GM21528 (cell line): Measurements from ENCODE around the gene FAT1.

ENCODE experiments used
- ATAC-seq: cut with Tn5 transposase; IDR thresholded peaks from one replicate; pipeline ENCODE4 v1.9.1; 2021; ENCODE audit warnings: mild to moderate bottlenecking, moderate library complexity; ENCODE audit not compliant: unreplicated experiment, low FRiP score

The FAT1 gene

DNA sequence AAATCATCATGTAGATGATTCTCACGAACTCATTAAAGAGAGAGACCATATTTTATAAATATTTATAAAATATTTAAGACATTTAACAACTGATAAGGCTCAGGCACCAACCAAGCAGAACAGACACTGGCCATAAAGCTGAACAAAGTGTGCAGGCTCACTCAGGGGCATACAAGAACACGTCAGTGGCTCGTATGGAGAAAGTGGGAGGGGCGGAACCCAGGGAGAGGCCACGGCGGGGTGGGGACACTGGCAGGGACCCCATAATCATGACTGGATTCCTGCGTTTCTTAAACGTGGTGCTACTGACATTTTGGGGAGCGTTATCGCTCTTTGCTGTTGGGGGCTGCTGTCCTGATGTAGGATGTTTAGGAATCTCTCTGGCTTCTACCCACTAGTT lies 31.3 kb upstream of the FAT1 start:
- ATAC-seq = no peak

DNA sequence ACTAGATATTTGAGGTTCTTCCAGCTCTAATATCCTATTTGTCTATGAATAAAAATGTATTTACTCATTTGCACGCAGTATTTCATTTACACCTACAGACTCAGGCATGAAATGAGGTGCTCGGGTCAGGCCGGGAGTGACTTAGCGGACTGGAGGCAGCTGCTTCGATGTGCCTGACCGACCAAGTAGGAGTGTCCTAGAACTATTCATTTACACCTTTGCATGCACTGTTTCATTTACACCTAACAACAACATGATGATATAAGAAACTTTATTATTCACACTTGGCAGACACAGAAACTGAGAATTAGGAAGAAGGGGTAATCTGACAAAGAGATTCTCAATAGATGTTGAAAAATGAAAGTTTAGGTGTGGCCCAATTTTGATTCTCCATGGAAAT lies 28.7 kb upstream of the FAT1 start:
- ATAC-seq = no peak

DNA sequence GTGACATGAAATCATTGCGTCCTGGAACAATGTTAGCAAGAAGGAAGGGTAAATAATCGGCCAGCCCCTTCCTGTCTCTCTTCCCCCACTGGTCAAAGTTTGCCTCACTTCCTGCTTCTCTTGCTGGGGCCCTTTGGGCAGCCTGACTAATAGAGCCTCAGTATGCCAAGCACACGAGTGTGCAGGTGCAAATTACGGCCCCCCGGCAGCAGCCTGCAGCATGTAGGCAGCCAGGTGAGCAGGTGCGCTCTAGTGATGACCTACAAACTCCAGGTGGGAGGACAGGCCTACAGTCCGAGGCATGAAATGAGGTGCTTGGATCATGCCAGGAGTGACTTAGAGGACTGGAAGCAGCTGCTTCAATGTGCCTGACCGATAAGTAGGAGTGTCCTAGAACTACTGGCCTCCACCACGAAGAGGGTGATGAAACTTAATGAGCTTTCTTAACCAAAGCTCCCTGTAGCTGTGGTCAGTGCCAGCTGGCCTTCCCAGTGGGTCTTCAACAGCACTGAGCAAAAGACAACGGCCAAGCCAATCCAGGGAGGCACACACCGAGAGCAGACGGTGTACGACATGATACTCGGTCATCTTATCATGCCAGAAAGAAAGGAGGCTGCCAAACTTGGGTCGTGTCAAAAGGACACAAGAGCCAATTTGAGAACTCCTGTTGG lies 26.1 kb upstream of the FAT1 start:
- ATAC-seq = no peak

DNA sequence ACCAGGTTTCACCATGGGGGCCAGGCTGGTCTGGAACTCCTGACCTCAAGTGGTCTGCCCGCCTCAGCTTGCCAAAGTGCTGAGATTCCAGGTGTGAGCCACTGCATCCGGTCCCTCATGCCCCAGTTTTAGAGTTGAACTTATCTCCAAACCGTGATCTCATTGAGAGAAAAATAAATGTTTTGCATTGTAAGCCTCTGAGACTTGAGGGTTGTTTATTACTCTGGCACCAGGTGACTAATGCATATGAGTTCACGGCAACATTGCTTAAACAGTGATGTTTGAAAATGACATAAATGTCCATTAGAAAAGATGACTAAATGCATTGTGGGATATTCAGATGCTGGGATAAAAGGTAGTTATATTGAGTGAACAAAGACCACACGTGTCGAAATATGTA lies 22.9 kb upstream of the FAT1 start:
- ATAC-seq = no peak

DNA sequence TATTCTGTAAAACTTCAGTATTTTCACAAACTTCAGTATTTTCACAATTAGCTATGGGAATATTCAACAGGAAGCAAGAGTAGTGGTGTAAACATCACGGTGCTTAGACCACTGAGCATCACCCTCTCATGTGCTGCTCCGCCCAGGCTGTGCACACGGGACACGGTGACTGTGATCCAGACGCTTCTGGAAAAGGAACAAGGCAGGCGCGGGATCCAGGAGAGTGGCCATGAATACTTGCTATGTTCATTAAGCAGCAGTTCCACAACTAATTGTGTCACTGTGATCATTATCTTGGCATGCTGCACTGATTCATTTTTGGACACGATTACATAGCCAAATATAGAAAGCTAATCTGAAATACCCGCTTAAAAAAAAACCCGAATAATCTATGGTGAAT lies 19.6 kb upstream of the FAT1 start:
- ATAC-seq = no peak

DNA sequence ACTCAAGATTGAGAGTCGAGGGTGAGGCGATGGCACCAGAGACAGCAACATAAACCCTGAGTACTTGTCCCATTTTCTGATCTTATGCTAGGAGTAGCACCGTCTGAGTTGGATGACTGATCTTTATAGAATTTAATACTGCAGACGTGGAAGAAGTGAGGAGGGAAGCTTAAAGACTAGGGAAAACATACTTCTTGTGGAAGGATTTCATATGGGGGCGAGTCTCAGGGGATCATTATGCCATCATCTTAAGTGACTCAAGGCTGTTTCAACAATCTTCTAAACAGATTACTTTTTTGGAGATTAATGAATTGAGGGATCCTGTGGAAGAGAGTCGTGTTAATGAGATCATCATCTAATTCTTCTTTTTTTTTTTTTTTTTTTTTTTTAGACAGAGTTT lies 17.2 kb upstream of the FAT1 start:
- ATAC-seq = no peak

DNA sequence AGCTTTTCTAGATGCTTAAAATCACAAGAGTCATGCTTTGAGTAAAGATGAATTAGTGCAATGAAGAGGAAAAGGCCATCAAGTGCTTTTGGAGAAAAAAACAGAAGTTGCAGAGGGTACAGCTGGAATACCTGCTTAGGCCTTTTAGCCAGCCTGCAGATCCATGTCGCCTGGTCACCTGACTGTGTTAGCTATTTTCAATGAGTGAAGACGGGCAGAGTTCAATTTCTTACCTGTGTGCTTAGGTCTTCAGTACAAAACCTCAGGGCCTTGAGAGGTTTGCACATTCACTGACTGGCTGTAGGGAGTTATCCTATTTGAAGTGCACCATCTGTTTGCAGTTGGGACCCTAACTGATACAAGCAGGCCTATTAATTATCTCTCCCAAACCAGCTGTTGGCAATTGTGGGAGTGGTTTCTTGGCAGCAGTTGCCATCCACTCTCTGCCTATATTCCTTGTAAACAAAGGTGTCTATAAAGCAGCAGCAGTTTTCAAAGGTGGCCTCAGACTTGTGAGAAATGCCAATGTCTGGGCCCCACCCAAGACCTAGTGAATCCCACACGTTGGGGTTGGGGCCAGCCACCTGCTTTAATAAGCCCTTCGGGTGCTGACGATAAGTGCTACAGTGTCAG lies 16.3 kb upstream of the FAT1 start:
- no peak for ATAC-seq

DNA sequence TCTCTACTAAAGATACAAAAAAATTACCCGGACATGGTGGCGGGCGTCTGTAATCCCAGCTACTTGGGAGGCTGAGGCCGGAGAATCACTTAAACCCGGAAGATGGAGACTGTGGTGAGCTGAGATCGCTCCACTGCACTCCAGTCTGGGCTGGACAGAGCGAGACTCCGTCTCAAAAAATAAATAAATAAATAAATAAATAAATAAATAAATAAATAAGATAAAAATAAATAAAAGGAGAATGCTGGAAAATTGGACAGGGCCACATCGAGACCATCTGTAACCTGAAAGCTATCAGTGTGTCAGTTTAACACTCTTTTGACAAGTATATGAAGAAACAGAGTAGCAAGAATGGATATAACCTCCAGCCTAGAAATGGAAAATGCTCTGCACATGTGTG lies 15.7 kb upstream of the FAT1 start:
- no peak for ATAC-seq

DNA sequence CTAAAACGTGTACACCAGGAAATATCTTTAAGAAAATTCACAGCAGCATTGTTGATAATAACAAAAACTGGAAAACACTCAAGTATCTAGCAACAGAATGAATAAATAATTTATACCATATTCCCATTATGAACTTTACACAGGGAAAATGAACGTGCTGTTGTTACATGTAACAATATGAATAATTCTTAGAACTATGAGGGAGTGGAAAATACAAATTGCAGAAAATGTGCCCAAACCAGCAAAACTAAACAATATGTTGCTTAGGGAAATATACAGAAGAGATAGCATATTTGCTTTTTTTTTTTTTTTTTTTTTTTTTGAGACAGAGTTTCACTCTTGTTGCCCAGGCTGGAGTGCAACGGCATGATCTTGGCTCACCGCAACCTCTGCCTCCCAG lies 14.8 kb upstream of the FAT1 start:
- no peak for ATAC-seq

DNA sequence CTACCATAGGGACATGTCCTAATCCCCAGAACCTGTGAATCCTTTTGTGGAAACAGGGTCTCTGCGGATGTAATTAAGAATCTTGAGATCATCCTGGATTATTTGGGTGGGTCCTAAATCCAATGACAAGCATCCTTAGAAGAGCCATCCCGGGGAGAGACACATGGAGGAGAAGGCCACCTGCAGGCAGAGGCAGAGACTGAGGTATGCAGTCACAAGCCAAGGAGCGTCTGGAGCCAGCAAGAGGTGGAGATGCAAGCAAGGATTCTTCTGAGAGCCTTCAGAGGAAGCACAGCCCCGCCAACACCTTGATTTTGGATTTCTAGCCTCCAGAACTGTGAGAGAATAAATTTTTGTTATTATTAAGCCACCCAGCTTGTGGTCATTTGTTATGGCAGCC lies 13.8 kb upstream of the FAT1 start:
- no peak for ATAC-seq

DNA sequence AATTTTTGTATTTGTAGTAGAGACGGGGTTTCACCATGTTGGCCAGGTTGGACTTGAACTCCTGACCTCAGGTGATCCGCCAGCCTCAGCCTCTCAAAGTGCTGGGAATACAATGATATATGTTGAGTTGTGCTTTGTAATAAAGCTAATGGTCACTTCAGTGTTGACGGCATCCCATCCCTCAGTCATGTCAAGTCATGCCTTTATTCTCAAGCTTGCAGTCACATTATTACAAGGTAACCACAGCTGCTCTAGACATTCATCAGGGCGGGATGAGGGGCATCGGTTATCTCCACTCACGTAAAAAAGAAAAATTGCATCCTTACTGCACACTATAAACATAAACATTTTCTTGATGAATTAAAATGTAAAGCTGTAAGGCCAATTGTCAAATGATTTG lies 12.8 kb upstream of the FAT1 start:
- ATAC-seq = no peak

DNA sequence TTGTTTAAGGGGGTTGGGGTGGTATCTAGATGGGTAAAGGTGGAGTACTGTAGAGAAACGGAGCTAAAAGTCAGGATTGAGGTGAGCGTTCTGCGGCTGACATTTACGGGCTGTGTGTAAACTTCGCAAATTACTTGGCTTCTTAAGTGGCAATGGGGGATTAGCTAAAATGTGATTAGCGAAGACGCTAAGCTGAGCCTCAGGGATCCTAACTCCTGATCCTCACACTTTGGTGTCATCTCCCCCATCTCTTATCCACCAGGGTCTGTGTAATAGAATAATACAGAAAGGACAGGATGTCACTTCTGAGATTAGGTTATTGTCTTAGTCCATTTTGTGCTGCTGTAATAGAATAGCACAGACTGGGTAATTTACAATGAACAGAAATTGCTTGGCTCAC lies 10.6 kb upstream of the FAT1 start:
- no peak for ATAC-seq

DNA sequence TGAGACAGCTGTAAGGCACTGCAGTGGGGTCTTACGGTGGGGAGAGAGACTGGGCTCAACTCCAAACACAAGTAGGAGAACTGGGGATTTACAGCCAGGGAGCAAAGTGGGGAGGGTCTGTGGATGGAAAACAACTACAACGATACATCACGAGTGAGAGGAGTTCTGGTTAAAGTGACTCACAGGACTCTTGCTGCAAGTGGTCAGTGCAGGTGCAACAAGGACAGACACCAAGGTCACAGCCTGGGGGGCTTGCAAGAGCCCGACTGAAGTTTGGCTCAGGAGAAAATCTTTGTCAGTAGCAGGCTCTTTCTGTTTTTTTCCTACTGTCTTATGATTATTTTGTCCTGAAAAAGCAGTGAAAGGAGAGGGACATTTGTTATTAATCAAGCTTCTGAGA lies 10.1 kb upstream of the FAT1 start:
- no peak for ATAC-seq

DNA sequence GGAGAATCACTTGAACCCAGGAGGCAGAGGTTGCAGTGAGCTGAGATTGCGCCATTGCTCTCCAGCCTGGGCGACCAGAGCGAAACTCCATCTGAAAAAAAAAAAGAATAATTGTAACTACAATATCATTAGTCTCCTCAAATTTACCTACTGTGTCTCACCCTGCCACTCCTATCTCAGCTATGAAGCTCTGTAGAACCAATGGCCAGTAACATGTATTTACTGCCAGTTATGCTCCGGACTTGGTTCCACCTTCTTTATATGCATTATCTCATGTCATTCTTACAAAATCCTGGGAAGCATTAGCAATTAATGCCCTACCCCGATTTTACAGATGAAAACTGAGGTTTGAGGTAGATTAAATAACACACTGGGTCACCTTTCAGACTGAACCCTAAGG lies 7.0 kb upstream of the FAT1 start:
- no peak for ATAC-seq

DNA sequence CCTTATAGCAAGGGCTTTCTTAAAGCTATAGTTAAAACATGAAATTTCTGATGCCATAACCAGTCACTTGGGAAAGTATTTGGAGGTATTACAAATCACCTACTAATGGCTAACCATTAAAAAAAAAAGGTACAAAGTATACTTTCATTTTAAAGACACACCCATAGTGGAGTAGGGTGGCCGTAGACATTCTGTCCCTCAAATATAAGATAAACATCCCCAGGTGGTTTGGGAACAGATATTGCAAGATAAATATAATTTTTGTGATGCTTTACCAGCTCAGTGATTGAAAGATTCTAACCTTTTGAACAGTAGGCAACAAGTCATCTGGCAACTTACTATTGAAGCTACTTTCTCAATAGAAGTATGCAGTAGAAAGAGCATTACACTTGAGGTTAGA lies 6.2 kb upstream of the FAT1 start:
- no peak for ATAC-seq

DNA sequence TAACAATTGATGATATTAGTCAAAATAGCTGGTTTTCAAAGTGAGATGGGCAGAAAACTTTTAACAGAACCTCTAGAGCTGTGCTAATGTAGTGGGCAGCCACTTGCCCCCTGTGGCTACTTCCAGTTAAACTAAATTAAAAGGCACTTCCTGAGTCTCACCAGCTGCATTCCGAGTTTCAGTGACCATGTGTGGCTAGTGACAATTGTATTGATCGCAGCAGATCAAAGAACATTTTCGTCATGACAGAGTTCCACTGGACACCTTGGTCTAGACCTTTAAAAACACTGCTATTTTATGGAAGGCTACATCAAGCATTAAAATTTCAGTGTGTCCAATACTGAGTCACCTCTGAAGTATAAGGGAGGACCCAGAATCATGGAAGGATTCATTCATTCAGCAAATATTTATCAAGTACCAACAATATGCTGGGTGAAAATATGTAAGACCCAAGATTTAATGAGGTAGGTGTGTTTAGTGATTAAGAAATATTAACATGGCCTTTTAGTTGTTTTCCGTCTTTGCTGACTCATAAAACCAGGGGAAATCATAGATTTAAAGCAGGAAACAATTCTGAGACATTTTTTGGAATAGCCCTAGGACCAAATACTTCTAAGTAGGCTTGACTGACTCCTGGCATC lies 5.1 kb upstream of the FAT1 start:
- no peak for ATAC-seq

DNA sequence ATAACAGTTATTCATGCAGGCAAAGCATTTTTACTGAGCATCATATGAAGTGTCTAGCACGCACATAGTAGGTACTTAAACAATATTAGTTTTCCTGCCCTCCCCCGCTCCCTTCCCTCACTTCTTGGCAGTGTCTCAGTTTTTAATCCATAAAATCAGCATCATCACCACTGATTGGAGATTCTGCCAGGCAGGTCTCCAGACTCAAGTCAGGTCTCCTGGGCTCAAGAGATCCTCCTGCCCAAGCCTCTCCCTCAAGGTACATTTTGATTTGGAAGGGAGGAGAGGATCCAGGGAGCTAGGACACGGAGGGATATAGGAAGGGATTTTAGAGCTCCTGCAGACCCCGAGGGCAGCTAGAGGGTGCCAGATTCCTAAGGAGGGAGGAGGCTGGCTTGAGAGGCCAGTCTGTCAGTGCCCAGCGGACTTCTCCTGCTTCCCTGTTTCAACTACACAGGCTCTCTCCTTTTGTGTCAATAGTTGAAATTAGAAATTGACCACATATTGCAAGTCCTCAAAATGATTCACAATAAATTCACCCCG lies 4.4 kb upstream of the FAT1 start:
- ATAC-seq = no peak

DNA sequence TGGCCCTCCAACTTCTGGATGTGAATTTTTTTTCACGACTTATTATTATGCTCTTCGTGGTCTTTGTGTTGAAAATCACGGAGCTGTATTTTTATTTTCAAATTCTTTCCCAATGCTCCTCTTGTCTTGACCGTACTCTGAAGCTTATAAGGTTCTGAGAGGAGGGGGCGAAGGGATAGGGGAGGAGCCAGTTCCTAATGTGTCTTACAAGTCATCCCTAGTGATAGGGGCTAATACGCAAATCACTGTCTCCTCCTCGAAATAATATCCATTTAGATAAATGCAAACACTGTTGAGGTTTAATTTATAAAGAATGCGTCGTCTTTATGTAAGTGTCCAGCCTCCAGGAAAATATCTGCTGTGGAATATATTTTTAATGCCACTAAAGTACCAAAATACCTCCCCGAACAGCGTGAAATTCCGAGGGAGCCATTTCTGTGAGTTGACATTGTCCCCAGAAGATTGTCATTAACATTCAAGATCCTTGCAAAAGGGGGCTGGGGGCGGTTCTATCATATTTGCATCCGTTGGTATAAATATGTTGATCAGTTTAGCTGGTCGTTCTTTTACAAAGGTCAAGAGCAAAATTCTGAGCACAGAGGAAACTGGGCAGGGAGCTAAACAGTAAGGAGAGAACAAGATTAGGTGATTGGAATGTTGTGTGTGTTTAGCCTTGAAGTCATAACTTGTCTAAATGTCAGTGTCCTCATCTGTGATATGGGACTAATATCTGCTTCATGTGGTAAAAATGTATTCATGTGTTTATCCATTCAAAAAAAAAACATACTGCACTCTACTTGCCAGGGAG lies 3.7 kb upstream of the FAT1 start:
- no peak for ATAC-seq

DNA sequence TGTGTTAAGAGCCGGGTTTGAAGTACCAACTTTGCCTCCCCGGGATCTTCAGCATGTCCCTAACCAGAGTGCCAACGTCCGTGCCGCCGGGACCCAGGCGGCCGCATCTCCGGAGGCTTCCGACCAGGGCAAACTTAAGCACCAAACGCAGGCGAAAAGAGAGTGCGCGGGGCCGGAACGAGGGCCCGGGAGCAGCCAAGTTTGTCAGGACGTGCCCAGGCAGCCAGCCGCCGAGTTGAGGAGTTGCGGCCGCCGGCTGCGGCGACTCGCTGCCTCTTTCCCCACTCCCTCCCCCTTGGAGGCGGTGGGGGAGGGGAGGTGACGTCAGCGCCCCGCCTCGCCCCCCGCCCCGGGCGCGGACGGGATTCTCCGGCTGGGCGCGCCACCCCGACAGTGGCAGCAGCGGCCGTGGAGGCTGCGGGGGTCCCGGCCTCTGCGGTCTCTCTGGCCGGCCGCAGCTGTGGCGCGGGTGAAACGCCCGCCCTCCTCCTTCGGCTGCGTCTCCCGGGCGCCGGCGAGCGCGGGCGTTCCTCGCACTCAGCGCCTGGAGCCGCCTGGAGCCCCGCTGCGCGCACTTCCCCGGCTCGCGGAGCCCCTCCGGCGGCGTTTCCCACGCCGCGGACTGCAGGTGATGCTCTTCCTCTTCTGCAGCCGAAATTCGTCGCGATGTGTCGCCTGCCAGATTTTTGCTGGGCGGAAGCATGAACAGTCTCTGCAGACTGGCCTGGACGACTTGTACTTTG lies 2.9 kb upstream of the FAT1 start:
- no peak for ATAC-seq
